GM21447 (cell line): Measurements from ENCODE around the gene FGF2.
"Not testable (repeated sequence)": the region's sequence is repeated elsewhere in the genome, so short reads cannot be mapped to it uniquely, and the experiment has no call there.

Source experiments
- ATAC-seq: cut with Tn5 transposase; IDR thresholded peaks from one replicate; pipeline ENCODE4 v1.9.1; 2021; ENCODE audit not compliant: unreplicated experiment

Gene FGF2

GRCh38 chr4:122812823-122813222 lies 13.8 kb upstream of the FGF2 start:
- ATAC-seq: not testable (repeated sequence)

- peak; percentile 95 for ATAC-seq
These were observed 12.2 kb upstream of the FGF2 start for GRCh38 chr4:122814426-122814825.

GRCh38 chr4:122815248-122815647 lies 11.4 kb upstream of the FGF2 start:
- ATAC-seq: no peak

- no peak for ATAC-seq
These were observed 10.2 kb upstream of the FGF2 start for GRCh38 chr4:122816476-122816875.

GRCh38 chr4:122819708-122820449 lies 6.8 kb upstream of the FGF2 start:
- no peak for ATAC-seq

- no peak for ATAC-seq
These were observed 5.5 kb upstream of the FGF2 start for GRCh38 chr4:122821092-122821491.

GRCh38 chr4:122822466-122822865 lies 4.2 kb upstream of the FGF2 start:
- no peak for ATAC-seq

GRCh38 chr4:122823476-122823875 lies 3.2 kb upstream of the FGF2 start:
- ATAC-seq: no peak

GRCh38 chr4:122824616-122825015 lies 2.0 kb upstream of the FGF2 start:
- no peak for ATAC-seq

- no peak for ATAC-seq
These were observed 528 bp upstream of the FGF2 start for GRCh38 chr4:122826079-122826527.

- peak; percentile 66 for ATAC-seq
These were observed 737 bp downstream of the FGF2 start for GRCh38 chr4:122827258-122827878.

GRCh38 chr4:122827879-122828601 lies 1.4 kb downstream of the FGF2 start:
- peak; percentile 84 for ATAC-seq

GRCh38 chr4:122830426-122831095 lies 3.9 kb downstream of the FGF2 start:
- no peak for ATAC-seq

GRCh38 chr4:122831515-122832196 lies 5.0 kb downstream of the FGF2 start:
- no peak for ATAC-seq

- no peak for ATAC-seq
These were observed 6.1 kb downstream of the FGF2 start for GRCh38 chr4:122832732-122833131.

GRCh38 chr4:122833999-122834398 lies 7.4 kb downstream of the FGF2 start:
- ATAC-seq: no peak

- no peak for ATAC-seq
These were observed 10.3 kb downstream of the FGF2 start for GRCh38 chr4:122836941-122837340.

GRCh38 chr4:122838034-122838433 lies 11.4 kb downstream of the FGF2 start:
- no peak for ATAC-seq

GRCh38 chr4:122842392-122842791 lies 15.8 kb downstream of the FGF2 start:
- ATAC-seq: no peak

GRCh38 chr4:122842984-122843531 lies 16.4 kb downstream of the FGF2 start:
- no peak for ATAC-seq
